Measurements from ENCODE around the gene FGA. TPM values are rescaled to one million over a fixed set of nuclear protein-coding genes. Genes with fewer than 3 reads are reported as not detected.

Gene FGA
- total RNA-seq, result not detected

DNA sequence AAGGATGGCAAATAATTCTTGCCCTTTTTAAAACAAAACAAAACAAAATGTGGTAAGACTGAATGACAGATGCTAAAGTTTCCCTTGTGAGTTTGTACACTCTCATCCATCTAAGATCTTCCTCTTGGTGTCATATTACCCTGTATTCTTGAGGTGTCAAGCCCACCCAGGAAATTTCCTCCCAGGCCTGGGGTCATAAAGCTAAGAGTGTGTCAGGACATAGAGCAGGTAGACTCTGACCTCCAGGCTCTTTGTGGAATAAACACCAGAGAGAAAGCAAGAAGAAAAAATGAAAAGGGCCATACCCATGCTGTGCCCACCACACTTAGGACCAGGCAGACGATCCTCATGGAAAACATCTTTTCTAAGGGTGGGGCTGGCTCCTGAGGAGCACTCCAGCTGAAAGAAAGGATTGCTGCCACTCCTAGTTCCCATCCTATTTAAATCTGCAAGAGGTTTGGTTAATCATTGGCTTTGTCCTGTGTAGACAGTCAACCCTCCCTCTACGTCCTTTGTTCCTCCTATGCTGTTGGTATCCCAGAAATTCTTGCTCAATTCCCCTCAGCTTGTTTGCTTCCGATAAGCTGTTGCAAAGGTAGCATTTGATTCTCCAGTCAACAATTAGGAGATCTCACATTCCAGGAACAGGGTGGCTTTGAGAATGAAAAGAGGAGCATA, at the start of gene FGA:
Gene FGA (minus strand): TSS at position 414 of the 678 bp plus-strand sequence. CDS start 55 bp downstream, at position 359.
- Histone ChIP-seq H3K27me3 (no peaks in the 10 kb centered on the region), H3K4me1 (no peaks in the 10 kb centered on the region), H3K36me3 (no peaks in the 10 kb centered on the region), H3K27ac (no peak within 1 kb of the TSS), H3K4me3 (replicated peaks in 1 of 3) (no peak within 1 kb of the TSS), H3K9me3 (no peaks in the 10 kb centered on the region)
- WGBS, 2 donors, result 47 to 58% methylated on average over 3 of the region's 3 CpGs
- intact Hi-C loops (cut with DNase I), result no loop called here
- DNase-seq, result no peak
- TF ChIP-seq POLR2A (IDR thresholded peaks at IDR 0.05), result no peak
- TF ChIP-seq, protein P1, sequence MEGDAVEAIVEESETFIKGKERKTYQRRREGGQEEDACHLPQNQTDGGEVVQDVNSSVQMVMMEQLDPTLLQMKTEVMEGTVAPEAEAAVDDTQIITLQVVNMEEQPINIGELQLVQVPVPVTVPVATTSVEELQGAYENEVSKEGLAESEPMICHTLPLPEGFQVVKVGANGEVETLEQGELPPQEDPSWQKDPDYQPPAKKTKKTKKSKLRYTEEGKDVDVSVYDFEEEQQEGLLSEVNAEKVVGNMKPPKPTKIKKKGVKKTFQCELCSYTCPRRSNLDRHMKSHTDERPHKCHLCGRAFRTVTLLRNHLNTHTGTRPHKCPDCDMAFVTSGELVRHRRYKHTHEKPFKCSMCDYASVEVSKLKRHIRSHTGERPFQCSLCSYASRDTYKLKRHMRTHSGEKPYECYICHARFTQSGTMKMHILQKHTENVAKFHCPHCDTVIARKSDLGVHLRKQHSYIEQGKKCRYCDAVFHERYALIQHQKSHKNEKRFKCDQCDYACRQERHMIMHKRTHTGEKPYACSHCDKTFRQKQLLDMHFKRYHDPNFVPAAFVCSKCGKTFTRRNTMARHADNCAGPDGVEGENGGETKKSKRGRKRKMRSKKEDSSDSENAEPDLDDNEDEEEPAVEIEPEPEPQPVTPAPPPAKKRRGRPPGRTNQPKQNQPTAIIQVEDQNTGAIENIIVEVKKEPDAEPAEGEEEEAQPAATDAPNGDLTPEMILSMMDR (IDR thresholded peaks at IDR 0.05), result no peak

DNA sequence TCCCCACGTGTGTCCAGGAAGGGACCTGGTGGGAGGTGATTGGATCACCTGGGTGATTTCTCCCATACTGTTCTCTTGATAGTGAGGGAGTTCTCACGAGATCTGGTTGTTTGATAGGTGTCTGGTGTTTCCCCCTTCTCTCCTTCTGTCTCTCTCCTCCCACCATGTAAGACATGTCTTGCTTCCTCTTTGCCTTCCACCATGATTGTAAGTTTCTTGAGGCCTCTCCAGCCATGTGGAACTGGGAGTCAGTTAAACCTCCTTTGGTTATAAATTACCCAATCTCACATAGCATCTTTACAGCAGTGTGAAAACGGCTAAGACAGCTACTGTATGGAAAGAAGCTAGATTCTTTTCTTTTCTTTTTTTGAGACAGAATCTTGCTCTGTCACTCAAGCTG, 43.5 kb upstream of the FGA start:
- H3K4me3 ChIP-seq (replicated peaks in 1 of 3), result no peak overlapping the region
- H3K27me3 ChIP-seq, result no peaks in the 10 kb centered on the region
- no peaks in the 10 kb centered on the region for H3K4me1 ChIP-seq
- intact Hi-C loops (cut with DNase I), result no loop called here
- no peak for DNase-seq
- no peaks in the 10 kb centered on the region for H3K36me3 ChIP-seq
- H3K27ac ChIP-seq, result no peak overlapping the region
- 67 to 70% methylated on average over 3 of the region's 3 CpGs for WGBS, 2 donors
- TF ChIP-seq, protein P1 (IDR thresholded peaks at IDR 0.05), result no peak
- no peak for TF ChIP-seq POLR2A (IDR thresholded peaks at IDR 0.05)
- H3K9me3 ChIP-seq, result no peaks in the 10 kb centered on the region

DNA sequence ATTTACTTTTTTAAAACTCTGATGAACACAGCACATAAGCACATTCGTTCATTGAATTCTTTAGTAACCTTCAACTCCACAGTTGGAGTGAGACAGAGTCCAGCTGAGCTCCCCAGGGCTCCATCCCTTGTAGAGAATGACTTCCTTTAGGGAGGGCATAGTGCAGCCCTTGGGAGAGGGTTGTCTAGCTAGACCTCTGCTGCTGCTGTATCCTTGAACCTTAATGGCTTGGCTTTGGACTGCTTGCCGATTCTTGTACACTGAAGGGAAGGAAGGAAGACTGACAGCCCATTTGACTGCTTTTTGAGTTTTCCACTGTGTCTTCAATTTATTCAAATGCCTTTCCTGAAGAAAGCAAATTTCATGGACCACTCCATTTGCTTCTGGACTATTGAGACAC, 41.3 kb upstream of the FGA start:
- no peak for TF ChIP-seq POLR2A (IDR thresholded peaks at IDR 0.05)
- TF ChIP-seq, protein P1 (IDR thresholded peaks at IDR 0.05), result no peak
- no peaks in the 10 kb centered on the region for H3K27me3 ChIP-seq
- H3K27ac ChIP-seq, result no peak overlapping the region
- no peaks in the 10 kb centered on the region for H3K36me3 ChIP-seq
- no peak for DNase-seq
- peaks cover 0 to 6% of the 10 kb centered on the region in 2 donors for H3K4me1 ChIP-seq
- no peak overlapping the region for H3K4me3 ChIP-seq (replicated peaks in 1 of 3)
- intact Hi-C loops (cut with DNase I), result no loop called here
- no peaks in the 10 kb centered on the region for H3K9me3 ChIP-seq
- WGBS, 2 donors, result 68 to 80% methylated on average over 2 of the region's 2 CpGs

DNA sequence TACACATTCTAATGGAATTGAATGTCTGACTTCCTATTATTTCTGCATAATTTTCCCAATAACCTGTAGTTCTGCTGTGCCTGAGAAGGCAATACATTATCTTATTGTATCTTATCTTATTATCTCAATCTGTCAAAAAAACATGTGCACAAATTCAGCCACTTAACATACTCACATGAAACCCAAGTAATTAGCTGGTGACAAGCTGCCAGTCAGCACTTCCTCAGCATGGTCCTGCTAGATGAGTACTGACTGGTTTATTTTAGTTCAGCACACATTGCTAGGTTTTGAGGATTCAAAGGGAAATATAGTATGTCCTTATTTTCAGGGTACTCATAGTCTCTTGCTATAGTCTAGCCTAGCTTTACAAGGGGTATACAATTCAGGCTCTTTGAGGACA, 39.8 kb upstream of the FGA start:
- Histone ChIP-seq H3K27ac (no peak overlapping the region), H3K9me3 (no peaks in the 10 kb centered on the region), H3K27me3 (no peaks in the 10 kb centered on the region), H3K4me3 (replicated peaks in 1 of 3) (no peak overlapping the region), H3K36me3 (no peaks in the 10 kb centered on the region), H3K4me1 (peaks cover 3 to 6% of the 10 kb centered on the region in 2 donors)
- intact Hi-C loops (cut with DNase I), result no loop called here
- no peak for DNase-seq
- TF ChIP-seq, protein P1 (IDR thresholded peaks at IDR 0.05), result no peak
- TF ChIP-seq POLR2A (IDR thresholded peaks at IDR 0.05), result no peak

DNA sequence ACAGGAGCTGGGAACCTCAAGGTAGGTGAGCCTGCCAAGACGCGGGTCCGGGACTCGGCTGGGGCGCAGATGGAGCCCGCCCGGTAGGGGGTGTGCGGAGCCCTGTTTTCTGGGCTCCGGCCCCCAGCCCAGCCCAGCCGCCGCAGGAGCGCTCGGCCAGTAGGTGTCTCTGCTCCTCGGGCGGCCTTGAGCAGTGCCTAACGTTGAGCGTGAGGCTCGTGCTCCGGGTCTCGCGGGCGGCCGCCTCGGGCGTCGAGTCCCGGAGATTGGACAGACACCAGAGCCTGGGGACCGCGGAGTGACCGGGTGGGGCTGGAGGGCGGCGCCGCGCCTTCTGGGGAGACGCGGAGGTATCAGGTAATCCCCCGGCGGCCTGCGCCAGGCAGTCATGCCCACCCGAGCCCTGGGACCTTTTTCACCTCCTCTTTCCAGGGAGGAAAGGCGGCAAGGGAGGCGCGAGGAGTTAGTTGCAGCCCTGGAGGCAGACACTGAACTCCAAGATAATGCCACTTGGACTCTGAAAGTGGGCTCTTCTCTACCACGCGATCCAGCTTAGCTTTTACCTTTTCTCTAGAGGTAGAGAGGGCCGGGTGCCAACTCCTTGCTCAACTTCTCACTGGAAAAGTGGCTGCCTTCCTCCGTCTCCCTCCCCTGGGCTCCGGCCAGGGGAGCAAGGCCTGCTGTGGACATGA, 36.4 kb upstream of the FGA start:
- Histone ChIP-seq H3K27ac (peak overlapping the region in 1 of 3 donors; percentile 53), H3K27me3 (no peaks in the 10 kb centered on the region), H3K4me1 (peaks cover 3 to 6% of the 10 kb centered on the region in 2 donors), H3K9me3 (no peaks in the 10 kb centered on the region), H3K36me3 (no peaks in the 10 kb centered on the region), H3K4me3 (replicated peaks in 1 of 3) (peak overlapping the region in 2 of 3 donors; percentile 3 to 33)
- DNase-seq, result peak; percentile 81 to 82
- intact Hi-C loops (cut with DNase I), result loop anchor here (10.0 kb wide), 1 partner anchor 148 kb away; no protein-coding TSS in a partner anchor
- 2 to 14% methylated on average over 9 to 19 of the region's 48 CpGs for WGBS, 2 donors
- TF ChIP-seq, protein P1 (IDR thresholded peaks at IDR 0.05), result peak; percentile 48 to 75 (median 54)
- no peak for TF ChIP-seq POLR2A (IDR thresholded peaks at IDR 0.05)

All from thyroid gland (tissue), 4 donors.